ENCODE results near the gene HOXB2. TPM values are rescaled to one million over a fixed set of nuclear protein-coding genes. Genes with fewer than 3 reads are reported as not detected.
A peak's percentile ranks its signal among the peaks of the same experiment; 100 is the strongest.

The HOXB2 gene
- total and polyA plus RNA-seq, 9 of the 15 experiments (the other 6 are each of a cell fraction or from before 2014, with no cell fraction given) = 2.1 to 97.7 (median 21.2) TPM

- in situ Hi-C loops (cut with MboI) (no loop called here), intact Hi-C loops (cut with micrococcal nuclease) (loop anchor here (5.0 kb wide), 1 partner anchor 48 kb away; no protein-coding TSS in a partner anchor)
- Histone ChIP-seq H3K4me2 (ENCODE audit: insufficient read depth, low read length) (no peak overlapping the region), H3K4me3 (no peak overlapping the region), H2AFZ (ENCODE audit: low read depth, low read length) (no peak overlapping the region), H3K4me1 (replicated peaks in 1 of 2; ENCODE audit: control insufficient read depth in 2 of 2, insufficient read depth in 2 of 2, low read length in 2 of 2) (peaks cover 18 to 21% of the 10 kb centered on the region in 2 experiments), H3K9ac (ENCODE audit: insufficient read depth in 1 of 2, low read depth in 2 of 2, low read length in 2 of 2) (no peak overlapping the region), H3K79me2 (ENCODE audit: control insufficient read depth, insufficient read depth, low read length) (peaks cover 55% of the 10 kb centered on the region), H3K9me1 (ENCODE audit: control insufficient read depth, insufficient read depth, low read length) (no peaks in the 10 kb centered on the region), H3K27ac (ENCODE audit: extremely low read depth, low read depth, low read length) (no peak overlapping the region; the same call in 2 of the 3 replicates), H3K9me3 (replicated peaks; ENCODE audit: control insufficient read depth, insufficient read depth, low read depth, low read length) (no peaks in the 10 kb centered on the region), H4K20me1 (replicated peaks; ENCODE audit: control insufficient read depth, insufficient read depth, low read length) (no peaks in the 10 kb centered on the region), H3K27me3 (ENCODE audit: control insufficient read depth in 2 of 2, insufficient read depth in 2 of 2, low read length in 2 of 2) (no peaks in the 10 kb centered on the region), H3K36me3 (ENCODE audit: control insufficient read depth, insufficient read depth, low read length) (peaks cover 20% of the 10 kb centered on the region; the same call in 1 of the 3 replicates)
- ChIA-PET CTCF (ENCODE audit: low intra/inter-chr PET ratio) (no interaction called here), POLR2A (interaction anchor here (0.6 to 1.9 kb wide), 3 partner anchors 11 to 97 kb away, joined by 3 to 7 read pairs (median 3); no protein-coding TSS in a partner anchor)
- 81% methylated on average over 1 of the region's 1 CpG for WGBS (ENCODE audit: insufficient coverage, low coverage, missing lambda C conversion rate)
- ATAC-seq = no peak
- DNase-seq (ENCODE audit: extremely low read depth in 1 of 4, low spot score in 3 of 4) = no peak
- BruUV-seq (replicated peaks) = no TSS peak
- FAIRE-seq = peak; percentile 15
- no peak for TF ChIP-seq ID3 (CRISPR knock-in tag; IDR thresholded peaks at IDR 0.05)
- no peak for TF ChIP-seq ID3 (tag; IDR thresholded peaks at IDR 0.05)
- no peak for TF ChIP-seq C11orf30 (IDR thresholded peaks at IDR 0.05; ENCODE audit: low read depth)
- TF ChIP-seq, protein P1, sequence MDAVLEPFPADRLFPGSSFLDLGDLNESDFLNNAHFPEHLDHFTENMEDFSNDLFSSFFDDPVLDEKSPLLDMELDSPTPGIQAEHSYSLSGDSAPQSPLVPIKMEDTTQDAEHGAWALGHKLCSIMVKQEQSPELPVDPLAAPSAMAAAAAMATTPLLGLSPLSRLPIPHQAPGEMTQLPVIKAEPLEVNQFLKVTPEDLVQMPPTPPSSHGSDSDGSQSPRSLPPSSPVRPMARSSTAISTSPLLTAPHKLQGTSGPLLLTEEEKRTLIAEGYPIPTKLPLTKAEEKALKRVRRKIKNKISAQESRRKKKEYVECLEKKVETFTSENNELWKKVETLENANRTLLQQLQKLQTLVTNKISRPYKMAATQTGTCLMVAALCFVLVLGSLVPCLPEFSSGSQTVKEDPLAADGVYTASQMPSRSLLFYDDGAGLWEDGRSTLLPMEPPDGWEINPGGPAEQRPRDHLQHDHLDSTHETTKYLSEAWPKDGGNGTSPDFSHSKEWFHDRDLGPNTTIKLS (IDR thresholded peaks at IDR 0.05; ENCODE audit: borderline replicate concordance, low read depth) = no peak
- TF ChIP-seq GATAD2A (IDR thresholded peaks at IDR 0.05) = no peak
- TF ChIP-seq DEAF1 (CRISPR knock-in tag; IDR thresholded peaks at IDR 0.05) = 0 out of 2 replicates have a peak, but pooled peaks have one; percentile 3
- no peak for TF ChIP-seq CBX2 (IDR thresholded peaks at IDR 0.05; ENCODE audit: insufficient read depth, low read length, poor library complexity, severe bottlenecking)
- TF ChIP-seq FUS (optimal IDR thresholded peaks at IDR 0.05; ENCODE audit: low read depth, low read length) = no peak
- no peak for TF ChIP-seq YY1 (IDR thresholded peaks at IDR 0.05; ENCODE audit: borderline replicate concordance in 1 of 3, control insufficient read depth in 1 of 3, extremely low read depth in 1 of 3, insufficient read depth in 3 of 3, insufficient read length in 1 of 3, insufficient replicate concordance in 2 of 3, low read depth in 1 of 3, low read length in 2 of 3)
- no peak for TF ChIP-seq ZNF57 (CRISPR knock-in tag; IDR thresholded peaks at IDR 0.05)
- no peak for TF ChIP-seq PBX2 (CRISPR knock-in tag; IDR thresholded peaks at IDR 0.05; ENCODE audit: low read depth)
- 0 out of 2 replicates have a peak, but pooled peaks have one; percentile 33 for TF ChIP-seq PBX2 (tag; conservative IDR thresholded peaks at IDR 0.05; ENCODE audit: low read depth)
- TF ChIP-seq RBFOX2 (IDR thresholded peaks at IDR 0.05; ENCODE audit: low read depth, low read length) = no peak
- TF ChIP-seq ATF2 (CRISPR knock-in tag; IDR thresholded peaks at IDR 0.05) = no peak
Measured at GRCh38 chr17:48540213-48540612, 4.7 kb downstream of the HOXB2 start.
